H1 (cell line): ENCODE measurements around the gene TAS1R1. TPM values are rescaled to one million over a fixed set of nuclear protein-coding genes. Genes with fewer than 3 reads are reported as not detected.

ENCODE experiments used
- CTCF ChIA-PET: fragments of 300-600 bp; sonication (Branson Sonifier 250); formaldehyde crosslinking; loops from one replicate; lab custom pipeline; 2021; ENCODE audit not compliant: partially characterized antibody; lab: Charles Lee
- POLR2A ChIA-PET: fragments of 300-600 bp; sonication (Branson Sonifier 250); formaldehyde crosslinking; loops from one replicate; lab custom pipeline; 2021; ENCODE audit warnings: inconsistent platforms; ENCODE audit not compliant: partially characterized antibody; lab: Charles Lee
- DNase-seq, 2 experiments: peaks; one replicate each; pipeline versions ENCODE4 v3.0.0 to v3.0.0-alpha.2; 2010 to 2022; ENCODE audit warnings: low spot score in 2 of 2, low read depth in 1 of 2, mixed read lengths in 1 of 2
- FAIRE-seq: peaks from 2 replicates; lab custom pipeline; 2011; peaks lifted over from hg19 to GRCh38; lab: Jason Lieb, UNC
- H2AFZ ChIP-seq: 2 replicates; pipeline ENCODE4 v1.8.1; 2012; ENCODE audit warnings: low read length, inconsistent platforms
- H2AK5ac ChIP-seq: 2 replicates; pipeline ENCODE4 v1.6.1; 2013; ENCODE audit warnings: low read depth, low read length
- H2BK120ac ChIP-seq: replicated peaks from 2 replicates; pipeline ENCODE3; 2013; ENCODE audit warnings: low read depth, low read length, inconsistent platforms
- H2BK12ac ChIP-seq: 2 replicates; pipeline ENCODE4 v1.6.1; 2013; ENCODE audit warnings: low read depth, low read length
- H2BK15ac ChIP-seq: 2 replicates; pipeline ENCODE4 v1.6.1; 2013; ENCODE audit warnings: low read length
- H2BK20ac ChIP-seq: 2 replicates; pipeline ENCODE4 v1.6.1; 2013; ENCODE audit warnings: low read length
- H2BK5ac ChIP-seq: 2 replicates; pipeline ENCODE4 v1.6.1; 2013; ENCODE audit warnings: low read depth, low read length
- H3K14ac ChIP-seq: 2 replicates; pipeline ENCODE4 v1.6.1; 2013; ENCODE audit warnings: inconsistent platforms; ENCODE audit not compliant: insufficient read length
- H3K18ac ChIP-seq: 2 replicates; pipeline ENCODE4 v1.6.1; 2013; ENCODE audit warnings: low read length; ENCODE audit errors: extremely low read depth
- H3K23ac ChIP-seq: 2 replicates; pipeline ENCODE4 v1.6.1; 2013; ENCODE audit warnings: inconsistent platforms; ENCODE audit not compliant: insufficient read length
- H3K23me2 ChIP-seq: 2 replicates; pipeline ENCODE4 v1.6.1; 2013; ENCODE audit warnings: low read depth, low read length
- H3K27ac ChIP-seq: 2 replicates; pipeline ENCODE4 v1.6.1; 2011; ENCODE audit warnings: low read depth, low read length, inconsistent platforms
- H3K27me3 ChIP-seq, 4 experiments: replicated peaks in 1 of 4; 1 replicate in 1 of 4; 2 replicates in 3 of 4; pipeline versions ENCODE4 v1.6.1 to v1.8.1; 2011 to 2013; ENCODE audit warnings: low read length in 3 of 4, mild to moderate bottlenecking in 3 of 4, inconsistent platforms in 2 of 4, mixed read lengths in 2 of 4, moderate library complexity in 1 of 4; ENCODE audit not compliant: control insufficient read depth in 3 of 4, insufficient read depth in 3 of 4; ENCODE audit errors: extremely low read depth in 1 of 4
- H3K36me3 ChIP-seq, 4 experiments: 2 replicates each; pipeline versions ENCODE4 v1.6.1 to v1.8.1; 2011 to 2013; ENCODE audit warnings: mild to moderate bottlenecking in 4 of 4, low read length in 3 of 4, moderate library complexity in 2 of 4, control low read depth in 1 of 4, inconsistent platforms in 1 of 4; ENCODE audit not compliant: insufficient read depth in 4 of 4, control insufficient read depth in 2 of 4
- H3K4ac ChIP-seq: replicated peaks from 2 replicates; pipeline ENCODE3; 2013; ENCODE audit warnings: low read length, low read depth, mixed read lengths, inconsistent platforms; ENCODE audit not compliant: insufficient read length
- H3K4me1 ChIP-seq, 4 experiments: replicated peaks in 1 of 4; 1 replicate in 1 of 4; 2 replicates in 3 of 4; pipeline versions ENCODE4 v1.6.1 to v1.8.1; 2011 to 2013; ENCODE audit warnings: low read length in 3 of 4, inconsistent platforms in 2 of 4, mixed read lengths in 1 of 4; ENCODE audit not compliant: insufficient read depth in 4 of 4, control insufficient read depth in 3 of 4
- H3K4me2 ChIP-seq, 2 experiments: 2 replicates each; pipeline versions ENCODE4 v1.6.1 to v1.8.1; 2011 to 2013; ENCODE audit warnings: low read depth in 2 of 2, low read length in 2 of 2, control low read depth in 1 of 2, inconsistent platforms in 1 of 2, mild to moderate bottlenecking in 1 of 2; ENCODE audit not compliant: insufficient read depth in 1 of 2
- H3K4me3 ChIP-seq, 4 experiments: fragments of 200-600, 300-600 bp in 1 of 4; sonication (generic), shearing (Covaris generic), sonication (Bioruptor Twin) in 1 of 4; 2 replicates each; pipeline versions ENCODE4 v1.5.1 to v1.8.1; 2011 to 2016; ENCODE audit warnings: low read length in 4 of 4, low read depth in 3 of 4, control low read depth in 2 of 4, inconsistent platforms in 2 of 4, mild to moderate bottlenecking in 2 of 4, mixed read lengths in 1 of 4, moderate library complexity in 1 of 4; ENCODE audit not compliant: insufficient read depth in 2 of 4; ENCODE audit errors: extremely low read depth in 1 of 4
- H3K56ac ChIP-seq: replicated peaks from 2 replicates; pipeline ENCODE3; 2013; ENCODE audit warnings: low read depth, mild to moderate bottlenecking, mixed read lengths, low read length, inconsistent platforms; ENCODE audit not compliant: insufficient read length
- H3K79me1 ChIP-seq: 2 replicates; pipeline ENCODE4 v1.6.1; 2013; ENCODE audit warnings: low read depth, low read length, control low read depth
- H3K79me2 ChIP-seq, 2 experiments: 2 replicates each; pipeline versions ENCODE4 v1.6.1 to v1.8.1; 2012 to 2013; ENCODE audit warnings: low read length in 2 of 2, mild to moderate bottlenecking in 2 of 2, inconsistent platforms in 1 of 2; ENCODE audit not compliant: insufficient read depth in 2 of 2, control insufficient read depth in 1 of 2
- H3K9ac ChIP-seq, 4 experiments: replicated peaks in 1 of 4; 1 replicate in 1 of 4; 2 replicates in 3 of 4; pipeline versions ENCODE4 v1.6.1 to v1.8.1; 2011 to 2013; ENCODE audit warnings: low read depth in 3 of 4, low read length in 3 of 4, control low read depth in 2 of 4, mild to moderate bottlenecking in 2 of 4, moderate library complexity in 2 of 4, inconsistent platforms in 1 of 4; ENCODE audit errors: extremely low read depth in 1 of 4
- H3K9me3 ChIP-seq, 2 experiments: 2 replicates each; pipeline versions ENCODE4 v1.6.1 to v1.8.1; 2012 to 2013; ENCODE audit warnings: mild to moderate bottlenecking in 2 of 2, moderate library complexity in 2 of 2, control low read depth in 1 of 2, inconsistent platforms in 1 of 2, low read depth in 1 of 2, low read length in 1 of 2, mixed read lengths in 1 of 2; ENCODE audit not compliant: insufficient read depth in 2 of 2
- H4K20me1 ChIP-seq, 2 experiments: replicated peaks in 1 of 2; 2 replicates each; pipeline versions ENCODE3 to v1.8.1; 2011 to 2013; ENCODE audit warnings: inconsistent platforms in 2 of 2, low read length in 2 of 2, mild to moderate bottlenecking in 1 of 2; ENCODE audit not compliant: insufficient read depth in 2 of 2, control insufficient read depth in 1 of 2
- H4K5ac ChIP-seq: 2 replicates; pipeline ENCODE4 v1.6.1; 2013; ENCODE audit warnings: low read length, low read depth, mixed read lengths, inconsistent platforms; ENCODE audit not compliant: insufficient read length
- H4K8ac ChIP-seq: 2 replicates; pipeline ENCODE4 v1.8.0; 2013; ENCODE audit warnings: mild to moderate bottlenecking, moderate library complexity, low read length, inconsistent platforms; ENCODE audit not compliant: insufficient read depth; ENCODE audit errors: extremely low read depth
- H4K91ac ChIP-seq: replicated peaks from 2 replicates; pipeline ENCODE3; 2013; ENCODE audit warnings: low read length, mixed read lengths, inconsistent platforms; ENCODE audit not compliant: insufficient read length
- ATF3 ChIP-seq: IDR thresholded peaks from 2 replicates; pipeline ENCODE4 v1.6.1; 2011; ENCODE audit warnings: low read depth, mild to moderate bottlenecking, low read length; ENCODE audit not compliant: insufficient read depth
- BRCA1 ChIP-seq: IDR thresholded peaks from 2 replicates; pipeline ENCODE4 v1.6.1; 2012; ENCODE audit warnings: low read depth, low read length, improper control_type of control experiment
- CBX5 ChIP-seq: fragments of 300-800, 300-1000 bp; sonication (generic); IDR thresholded peaks from 2 replicates; pipeline ENCODE4 v1.7.1; 2016; ENCODE audit warnings: antibody characterized with exemption, low read length, low read depth
- EP300 ChIP-seq, 2 experiments: IDR thresholded peaks; 1 replicate in 1 of 2; 2 replicates in 1 of 2; pipeline ENCODE4 v1.6.1; 2011 to 2012; ENCODE audit warnings: low read depth in 2 of 2, low read length in 2 of 2, mild to moderate bottlenecking in 2 of 2, borderline replicate concordance in 1 of 2, inconsistent platforms in 1 of 2, moderate library complexity in 1 of 2
- GTF2F1 ChIP-seq: IDR thresholded peaks from 2 replicates; pipeline ENCODE4 v1.6.1; 2012; ENCODE audit warnings: low read depth, low read length, improper control_type of control experiment, borderline replicate concordance
- KDM4A ChIP-seq: IDR thresholded peaks from one replicate; pipeline ENCODE4 v1.7.1; 2012; ENCODE audit warnings: low read depth, mild to moderate bottlenecking, moderate library complexity, low read length, inconsistent platforms; ENCODE audit not compliant: severe bottlenecking
- MAFK ChIP-seq: IDR thresholded peaks from 2 replicates; pipeline ENCODE4 v1.6.1; 2012; ENCODE audit warnings: low read depth, mild to moderate bottlenecking, improper control_type of control experiment, low read length
- POLR2A ChIP-seq, 2 experiments: IDR thresholded peaks; 1 replicate in 1 of 2; 2 replicates in 1 of 2; pipeline ENCODE4 v1.6.1; 2011; ENCODE audit warnings: low read depth in 2 of 2, low read length in 2 of 2, mild to moderate bottlenecking in 2 of 2; ENCODE audit errors: control extremely low read depth in 1 of 2
- POU5F1 ChIP-seq: IDR thresholded peaks from 2 replicates; pipeline ENCODE4 v1.6.1; 2011; ENCODE audit warnings: low read depth, mild to moderate bottlenecking, low read length, moderate library complexity
- RBBP5 ChIP-seq: IDR thresholded peaks from 2 replicates; pipeline ENCODE4 v1.7.1; 2012; ENCODE audit warnings: low read depth, mild to moderate bottlenecking, inconsistent platforms, low read length, moderate library complexity, borderline replicate concordance
- WGBS, 2 experiments: shearing (Covaris generic) in 1 of 2; methylation state at CpG; one replicate each; pipeline versions ENCODE4 v1.1.6 to v1.1.7; 2013 to 2015; ENCODE audit warnings: low lambda C conversion rate in 2 of 2, mixed read lengths in 2 of 2, inconsistent platforms in 1 of 2, low coverage in 1 of 2, missing lambda C conversion rate in 1 of 2; ENCODE audit not compliant: insufficient replicate concordance in 2 of 2, insufficient coverage in 1 of 2, insufficient read length in 1 of 2; ENCODE audit errors: extremely low coverage in 1 of 2, missing lambda C conversion rate in 1 of 2; 5-methylcytosine and 5-hydroxymethylcytosine counted together
- polyA plus RNA-seq, 7 experiments: library from polyadenylated mRNA; depleted of rRNA in 3 of 7; stranded (reverse) in 5 of 7; unstranded in 2 of 7; fragments of >200 nt in 5 of 7; fragments of 200-250 nt in 2 of 7; gene quantifications; 1 replicate in 5 of 7; 2 replicates in 1 of 7; 4 replicates in 1 of 7; pipeline versions ENCODE4 v1.2.1 to v1.2.3, GENCODE V29; 2011 to 2013; ENCODE audit warnings: missing spikeins in 2 of 7, mixed read lengths in 2 of 7
- total RNA-seq: library from RNA; stranded (reverse); fragmentation: NEBNext Ultra II Directional; extraction: Animal tissue kit (Norgen Biotek cat#: 25700); gene quantifications from 2 replicates; pipeline ENCODE4 v1.2.1, GENCODE V29; 2021
- TF ChIP-seq, protein P1 (sequence below), 3 experiments: IDR thresholded peaks; 1 replicate in 2 of 3; 2 replicates in 1 of 3; pipeline versions ENCODE4 v1.5.1 to v1.6.1; 2011; ENCODE audit warnings: low read length in 3 of 3, mild to moderate bottlenecking in 3 of 3, inconsistent platforms in 2 of 3, low read depth in 1 of 3, moderate library complexity in 1 of 3; ENCODE audit not compliant: insufficient read depth in 1 of 3; ENCODE audit errors: control extremely low read depth in 1 of 3

TAS1R1 gene
- total and polyA plus RNA-seq, 2 of the 8 experiments (the other 6 are each of a cell fraction or from before 2014, with no cell fraction given): 0.26 TPM; not detected in 1

DNA sequence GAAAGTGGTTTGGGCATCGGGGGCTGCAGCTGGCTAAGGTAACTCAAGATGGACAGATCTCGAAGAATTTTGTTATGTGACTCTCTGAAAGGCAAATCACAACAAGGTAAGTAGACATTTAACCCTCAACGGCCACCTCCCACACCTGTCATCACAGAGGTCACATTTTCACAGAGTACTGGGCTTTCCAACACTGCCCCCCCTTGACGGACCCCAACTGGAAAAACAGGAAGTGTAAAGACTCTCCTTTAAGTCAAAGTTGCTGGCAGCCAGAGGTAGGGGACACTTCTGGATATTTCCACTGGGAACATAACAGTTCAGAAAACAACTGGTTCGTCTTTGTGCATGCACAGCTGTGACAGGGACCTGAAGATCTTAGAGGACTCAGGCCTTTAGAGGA lies 23.1 kb upstream of the TAS1R1 start:
- Histone ChIP-seq H2BK5ac (no peak overlapping the region), H3K18ac (no peak overlapping the region), H3K56ac (no peak overlapping the region), H2BK15ac (no peak overlapping the region), H3K27me3 (no peaks in the 10 kb centered on the region), H2AFZ (no peak overlapping the region), H4K20me1 (peaks cover 2 to 9% of the 10 kb centered on the region in 2 experiments), H2AK5ac (no peak overlapping the region), H3K23me2 (no peaks in the 10 kb centered on the region), H3K4me3 (no peak overlapping the region), H3K23ac (no peak overlapping the region), H4K5ac (no peak overlapping the region), H4K91ac (no peak overlapping the region), H3K36me3 (peaks cover 19 to 55% (median 44%) of the 10 kb centered on the region in 4 experiments), H3K4me1 (no peaks in the 10 kb centered on the region), H3K27ac (no peak overlapping the region), H2BK120ac (no peak overlapping the region), H3K4me2 (no peak overlapping the region), H4K8ac (no peak overlapping the region), H3K14ac (no peak overlapping the region), H2BK12ac (no peak overlapping the region), H3K79me1 (0 out of 2 replicates have a peak, but pooled peaks cover 2% of the 10 kb centered on the region), H3K9me3 (no peaks in the 10 kb centered on the region), H3K9ac (no peak overlapping the region), H2BK20ac (no peak overlapping the region), H3K79me2 (peaks cover 0 to 7% of the 10 kb centered on the region in 2 experiments; a peak in 1 of 4 replicates), H3K4ac (no peak overlapping the region)
- POLR2A ChIA-PET: interaction anchor here (1.1 kb wide), 1 partner anchor 11 kb away, joined by 3 read pairs; no protein-coding TSS in a partner anchor
- CTCF ChIA-PET: interaction anchor here (1.3 to 8.9 kb wide), 2 partner anchors 9 to 10 kb away, joined by 3 to 57 read pairs; no protein-coding TSS in a partner anchor
- no peak for FAIRE-seq
- no peak for DNase-seq
- 86% methylated on average over 5 of the region's 5 CpGs; no CpG with 5 or more reads in 1 of the 2 experiments for WGBS, 2 experiments
- TF ChIP-seq BRCA1 (no peak), CBX5 (no peak), MAFK (no peak), POU5F1 (no peak), EP300 (IDR thresholded peaks at IDR 0.05; ENCODE audit: borderline replicate concordance in 1 of 2, low read depth in 2 of 2, low read length in 2 of 2) (no peak), ATF3 (no peak), POLR2A (IDR thresholded peaks at IDR 0.05; ENCODE audit: control extremely low read depth in 1 of 2, low read depth in 2 of 2, low read length in 2 of 2) (no peak), GTF2F1 (no peak), RBBP5 (no peak), KDM4A (no peak)
- TF ChIP-seq, protein P1, sequence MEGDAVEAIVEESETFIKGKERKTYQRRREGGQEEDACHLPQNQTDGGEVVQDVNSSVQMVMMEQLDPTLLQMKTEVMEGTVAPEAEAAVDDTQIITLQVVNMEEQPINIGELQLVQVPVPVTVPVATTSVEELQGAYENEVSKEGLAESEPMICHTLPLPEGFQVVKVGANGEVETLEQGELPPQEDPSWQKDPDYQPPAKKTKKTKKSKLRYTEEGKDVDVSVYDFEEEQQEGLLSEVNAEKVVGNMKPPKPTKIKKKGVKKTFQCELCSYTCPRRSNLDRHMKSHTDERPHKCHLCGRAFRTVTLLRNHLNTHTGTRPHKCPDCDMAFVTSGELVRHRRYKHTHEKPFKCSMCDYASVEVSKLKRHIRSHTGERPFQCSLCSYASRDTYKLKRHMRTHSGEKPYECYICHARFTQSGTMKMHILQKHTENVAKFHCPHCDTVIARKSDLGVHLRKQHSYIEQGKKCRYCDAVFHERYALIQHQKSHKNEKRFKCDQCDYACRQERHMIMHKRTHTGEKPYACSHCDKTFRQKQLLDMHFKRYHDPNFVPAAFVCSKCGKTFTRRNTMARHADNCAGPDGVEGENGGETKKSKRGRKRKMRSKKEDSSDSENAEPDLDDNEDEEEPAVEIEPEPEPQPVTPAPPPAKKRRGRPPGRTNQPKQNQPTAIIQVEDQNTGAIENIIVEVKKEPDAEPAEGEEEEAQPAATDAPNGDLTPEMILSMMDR (IDR thresholded peaks at IDR 0.05; ENCODE audit: control extremely low read depth in 1 of 3, insufficient read depth in 1 of 3, low read depth in 1 of 3, low read length in 3 of 3): no peak
